GM23338 (cell line): ENCODE data around the gene EHF. TPM values are rescaled to one million over a fixed set of nuclear protein-coding genes. Genes with fewer than 3 reads are reported as not detected.
A peak's percentile ranks its signal among the peaks of the same experiment; 100 is the strongest.

Source experiments
- ATAC-seq: fragments of 200-7000 bp; cut with Tn5 transposase; 3 replicates; pipeline ENCODE4 v1.9.1; 2020
- DNase-seq: peaks from one replicate; pipeline ENCODE4 v3.0.0-alpha.2; 2015; ENCODE audit warnings: low spot score
- H2AFZ ChIP-seq: fragments of 200-600 bp; sonication (generic); 2 replicates; pipeline ENCODE4 v1.8.0; 2016; ENCODE audit warnings: antibody characterized with exemption, mild to moderate bottlenecking, moderate library complexity
- H3F3A ChIP-seq: fragments of 200-600 bp; sonication (generic); replicated peaks from 2 replicates; pipeline ENCODE4 v1.8.0; 2017; ENCODE audit warnings: antibody characterized with exemption, mixed run types, low read depth
- H3K27ac ChIP-seq: fragments of 200-600 bp; sonication (generic); 2 replicates; pipeline ENCODE4 v1.6.1; 2016; ENCODE audit warnings: low read depth
- H3K27me3 ChIP-seq: fragments of 200-600 bp; sonication (generic); 2 replicates; pipeline ENCODE4 v1.8.0; 2016; ENCODE audit warnings: mild to moderate bottlenecking, mixed run types, moderate library complexity; ENCODE audit not compliant: insufficient read depth
- H3K36me3 ChIP-seq: fragments of 200-600 bp; sonication (generic); 2 replicates; pipeline ENCODE4 v1.8.0; 2016; ENCODE audit warnings: mild to moderate bottlenecking; ENCODE audit not compliant: insufficient read depth
- H3K4me1 ChIP-seq: fragments of 200-600 bp; sonication (generic); 2 replicates; pipeline ENCODE4 v1.8.0; 2016; ENCODE audit warnings: mild to moderate bottlenecking, moderate library complexity; ENCODE audit not compliant: insufficient read depth
- H3K4me2 ChIP-seq: fragments of 200-600 bp; sonication (generic); 2 replicates; pipeline ENCODE4 v1.7.1; 2017; ENCODE audit warnings: mixed run types
- H3K4me3 ChIP-seq: fragments of 200-600 bp; sonication (generic); 2 replicates; pipeline ENCODE4 v1.6.1; 2016; ENCODE audit warnings: mixed run types
- H3K79me2 ChIP-seq: fragments of 200-600 bp; sonication (generic); replicated peaks from 2 replicates; pipeline ENCODE4 v1.8.0; 2017; ENCODE audit warnings: mild to moderate bottlenecking; ENCODE audit not compliant: insufficient read depth
- H3K9me2 ChIP-seq: fragments of 200-600 bp; sonication (generic); 2 replicates; pipeline ENCODE4 v1.8.0; 2017; ENCODE audit not compliant: insufficient read depth
- H4K20me1 ChIP-seq: fragments of 200-600 bp; sonication (generic); replicated peaks from 2 replicates; pipeline ENCODE4 v1.8.0; 2017; ENCODE audit warnings: mild to moderate bottlenecking; ENCODE audit not compliant: insufficient read depth
- H3K27ac Mint-ChIP-seq: 2 replicates; pipeline ENCODE4 v1.8.0; 2020; ENCODE audit warnings: inconsistent platforms, mild to moderate bottlenecking, moderate library complexity, mixed read lengths
- H3K27me3 Mint-ChIP-seq: 3 replicates; pipeline ENCODE4 v1.8.0; 2022; ENCODE audit warnings: low read depth, mild to moderate bottlenecking, moderate library complexity, mixed read lengths, inconsistent platforms; ENCODE audit not compliant: insufficient read depth, poor library complexity
- H3K36me3 Mint-ChIP-seq: 3 replicates; pipeline ENCODE4 v1.8.0; 2021; ENCODE audit warnings: low read depth, mild to moderate bottlenecking, inconsistent platforms, moderate library complexity, mixed read lengths
- H3K4me1 Mint-ChIP-seq: 3 replicates; pipeline ENCODE4 v1.8.0; 2020; ENCODE audit warnings: mild to moderate bottlenecking, inconsistent platforms, mixed read lengths
- H3K4me3 Mint-ChIP-seq: 3 replicates; pipeline ENCODE4 v1.8.0; 2021; ENCODE audit warnings: moderate library complexity, mild to moderate bottlenecking, inconsistent platforms, mixed read lengths
- H3K9me3 Mint-ChIP-seq: 3 replicates; pipeline ENCODE4 v1.8.0; 2020; ENCODE audit warnings: moderate library complexity, mild to moderate bottlenecking, inconsistent platforms, mixed read lengths
- CREB1 ChIP-seq: fragments of 250-450 bp; sonication (Bioruptor Pico); IDR thresholded peaks from 2 replicates; pipeline ENCODE4 v1.5.0; 2020; ENCODE audit warnings: low read depth, mild to moderate bottlenecking, moderate library complexity
- EZH2 ChIP-seq: fragments of 200-600 bp; sonication (generic); IDR thresholded peaks from one replicate; pipeline ENCODE4 v1.8.0; 2017; ENCODE audit warnings: antibody characterized with exemption, mild to moderate bottlenecking, low read depth; ENCODE audit not compliant: unreplicated experiment
- JUNB ChIP-seq: IDR thresholded peaks from one replicate; pipeline ENCODE4 v1.6.1; 2016; ENCODE audit warnings: antibody characterized with exemption; ENCODE audit not compliant: unreplicated experiment
- NANOG ChIP-seq: IDR thresholded peaks from 2 replicates; pipeline ENCODE4 v1.6.1; 2016; ENCODE audit warnings: antibody characterized with exemption, borderline replicate concordance
- POLR2AphosphoS5 ChIP-seq: IDR thresholded peaks from 2 replicates; pipeline ENCODE4 v1.6.1; 2016; ENCODE audit warnings: antibody characterized with exemption, low read depth
- REST ChIP-seq: IDR thresholded peaks from one replicate; pipeline ENCODE4 v1.6.1; 2018; ENCODE audit warnings: antibody characterized with exemption; ENCODE audit not compliant: unreplicated experiment
- ZNF331 ChIP-seq: fragments of 250-450 bp; sonication (Bioruptor Pico); IDR thresholded peaks from 2 replicates; pipeline ENCODE4 v1.5.0; 2020; ENCODE audit warnings: low read depth, mild to moderate bottlenecking, moderate library complexity
- ZNF462 ChIP-seq: fragments of 250-450 bp; sonication (Bioruptor Pico); IDR thresholded peaks from 2 replicates; pipeline ENCODE4 v1.5.0; 2020; ENCODE audit warnings: mild to moderate bottlenecking, moderate library complexity
- polyA plus RNA-seq: library from polyadenylated mRNA; unstranded; fragments of >200 nt; fragmentation: Nextera tagmentation; extraction: Ambion mirVana; gene quantifications from 2 replicates; pipeline ENCODE4 v1.2.1, GENCODE V29; 2016
- total RNA-seq: library from RNA; depleted of rRNA; stranded (reverse); fragments of >200 nt; shearing (Covaris generic); gene quantifications from 2 replicates; pipeline ENCODE4 v1.2.3, GENCODE V29; 2014
- TF ChIP-seq, protein P1 (sequence below): IDR thresholded peaks from 2 replicates; pipeline ENCODE4 v1.6.1; 2016; ENCODE audit warnings: antibody characterized with exemption
- TF ChIP-seq, protein P2 (sequence below), 2 experiments: fragments of 200-600 bp in 1 of 2; sonication (generic) in 1 of 2; conservative IDR thresholded peaks; 2 replicates each; pipeline versions ENCODE4 v1.5.1 to v1.6.1; 2016 to 2017; ENCODE audit warnings: antibody characterized with exemption in 2 of 2, low read depth in 2 of 2, mild to moderate bottlenecking in 2 of 2, moderate library complexity in 1 of 2

The EHF gene
- total and polyA plus RNA-seq, 2 experiments from 2014 or later, result not detected

DNA sequence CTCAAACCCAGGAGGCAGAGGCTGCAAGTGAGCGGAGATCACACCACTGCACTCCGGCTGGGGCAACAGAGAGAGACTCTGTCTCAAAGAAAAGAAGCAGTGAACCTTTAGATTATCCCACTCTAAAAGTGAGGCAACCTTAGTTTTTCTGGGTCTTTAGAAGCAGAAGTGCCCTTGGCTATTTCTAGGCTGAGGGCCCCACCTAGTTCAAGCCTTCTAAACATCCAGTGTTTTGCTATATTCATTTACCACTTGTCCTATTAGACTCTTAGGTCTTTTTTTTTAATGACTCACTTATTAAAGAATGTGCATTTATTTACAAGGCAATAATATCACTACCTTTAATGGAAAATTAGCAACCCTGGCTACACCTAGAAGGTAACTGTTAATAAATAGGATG lies 16.7 kb upstream of the EHF start:
- ATAC-seq (no peak), DNase-seq (no peak)
- no peak overlapping the region for H3K27ac ChIP-seq
- H3K4me1 Mint-ChIP-seq, result no peaks in the 10 kb centered on the region
- H3F3A ChIP-seq, result no peaks in the 10 kb centered on the region
- TF ChIP-seq, protein P1, sequence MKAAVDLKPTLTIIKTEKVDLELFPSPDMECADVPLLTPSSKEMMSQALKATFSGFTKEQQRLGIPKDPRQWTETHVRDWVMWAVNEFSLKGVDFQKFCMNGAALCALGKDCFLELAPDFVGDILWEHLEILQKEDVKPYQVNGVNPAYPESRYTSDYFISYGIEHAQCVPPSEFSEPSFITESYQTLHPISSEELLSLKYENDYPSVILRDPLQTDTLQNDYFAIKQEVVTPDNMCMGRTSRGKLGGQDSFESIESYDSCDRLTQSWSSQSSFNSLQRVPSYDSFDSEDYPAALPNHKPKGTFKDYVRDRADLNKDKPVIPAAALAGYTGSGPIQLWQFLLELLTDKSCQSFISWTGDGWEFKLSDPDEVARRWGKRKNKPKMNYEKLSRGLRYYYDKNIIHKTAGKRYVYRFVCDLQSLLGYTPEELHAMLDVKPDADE, result no peak
- TF ChIP-seq POLR2AphosphoS5 (no peak), ZNF462 (CRISPR knock-in tag) (no peak), JUNB (no peak), ZNF331 (CRISPR knock-in tag) (no peak), CREB1 (CRISPR knock-in tag) (no peak), REST (no peak), EZH2 (no peak), NANOG (no peak)
- TF ChIP-seq, protein P2, sequence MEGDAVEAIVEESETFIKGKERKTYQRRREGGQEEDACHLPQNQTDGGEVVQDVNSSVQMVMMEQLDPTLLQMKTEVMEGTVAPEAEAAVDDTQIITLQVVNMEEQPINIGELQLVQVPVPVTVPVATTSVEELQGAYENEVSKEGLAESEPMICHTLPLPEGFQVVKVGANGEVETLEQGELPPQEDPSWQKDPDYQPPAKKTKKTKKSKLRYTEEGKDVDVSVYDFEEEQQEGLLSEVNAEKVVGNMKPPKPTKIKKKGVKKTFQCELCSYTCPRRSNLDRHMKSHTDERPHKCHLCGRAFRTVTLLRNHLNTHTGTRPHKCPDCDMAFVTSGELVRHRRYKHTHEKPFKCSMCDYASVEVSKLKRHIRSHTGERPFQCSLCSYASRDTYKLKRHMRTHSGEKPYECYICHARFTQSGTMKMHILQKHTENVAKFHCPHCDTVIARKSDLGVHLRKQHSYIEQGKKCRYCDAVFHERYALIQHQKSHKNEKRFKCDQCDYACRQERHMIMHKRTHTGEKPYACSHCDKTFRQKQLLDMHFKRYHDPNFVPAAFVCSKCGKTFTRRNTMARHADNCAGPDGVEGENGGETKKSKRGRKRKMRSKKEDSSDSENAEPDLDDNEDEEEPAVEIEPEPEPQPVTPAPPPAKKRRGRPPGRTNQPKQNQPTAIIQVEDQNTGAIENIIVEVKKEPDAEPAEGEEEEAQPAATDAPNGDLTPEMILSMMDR (conservative IDR thresholded peaks at IDR 0.05; ENCODE audit: low read depth in 2 of 2), result no peak
- no peaks in the 10 kb centered on the region for H3K36me3 ChIP-seq
- no peaks in the 10 kb centered on the region for H4K20me1 ChIP-seq
- H3K4me3 Mint-ChIP-seq, result no peak overlapping the region
- peak overlapping the region; percentile 52; the same call in 1 of the 2 replicates for H2AFZ ChIP-seq
- H3K4me2 ChIP-seq, result no peak overlapping the region
- no peaks in the 10 kb centered on the region for H3K9me2 ChIP-seq
- H3K79me2 ChIP-seq, result no peaks in the 10 kb centered on the region
- H3K4me3 ChIP-seq, result no peak overlapping the region
- H3K4me1 ChIP-seq, result no peaks in the 10 kb centered on the region
- no peaks in the 10 kb centered on the region for H3K9me3 Mint-ChIP-seq
- H3K27me3 Mint-ChIP-seq, result peaks cover 3% of the 10 kb centered on the region
- H3K27ac Mint-ChIP-seq, result no peak overlapping the region
- no peaks in the 10 kb centered on the region for H3K27me3 ChIP-seq
- H3K36me3 Mint-ChIP-seq, result no peaks in the 10 kb centered on the region
